GM18868 (cell line): ENCODE data around the gene APOBEC3A.
"Not testable (repeated sequence)": the region's sequence is repeated elsewhere in the genome, so short reads cannot be mapped to it uniquely, and the experiment has no call there.

Experiments used
- ATAC-seq: cut with Tn5 transposase; IDR thresholded peaks from one replicate; pipeline ENCODE4 v1.9.1; 2021; ENCODE audit warnings: mild to moderate bottlenecking, moderate library complexity; ENCODE audit not compliant: unreplicated experiment

Gene APOBEC3A

DNA sequence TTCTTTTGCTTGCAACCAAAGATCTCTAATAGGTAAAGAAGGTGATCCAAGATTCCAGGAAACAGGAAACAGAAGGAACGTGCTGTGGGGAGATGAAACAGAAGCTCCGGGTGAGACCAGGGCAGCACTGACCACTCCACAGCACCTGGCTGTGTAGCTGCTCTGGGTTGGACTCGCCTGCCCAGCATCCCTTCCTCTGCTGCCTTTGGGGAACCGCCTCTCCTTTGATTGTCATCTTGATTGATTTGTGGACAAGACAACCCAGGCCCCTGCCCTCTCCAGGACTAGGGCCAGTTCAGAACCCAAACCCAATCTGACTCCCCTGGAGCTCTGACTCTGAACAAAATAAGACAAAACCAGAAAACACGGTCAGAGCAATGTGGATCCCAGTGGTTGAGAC lies 14.7 kb upstream of the APOBEC3A start:
- no peak for ATAC-seq

DNA sequence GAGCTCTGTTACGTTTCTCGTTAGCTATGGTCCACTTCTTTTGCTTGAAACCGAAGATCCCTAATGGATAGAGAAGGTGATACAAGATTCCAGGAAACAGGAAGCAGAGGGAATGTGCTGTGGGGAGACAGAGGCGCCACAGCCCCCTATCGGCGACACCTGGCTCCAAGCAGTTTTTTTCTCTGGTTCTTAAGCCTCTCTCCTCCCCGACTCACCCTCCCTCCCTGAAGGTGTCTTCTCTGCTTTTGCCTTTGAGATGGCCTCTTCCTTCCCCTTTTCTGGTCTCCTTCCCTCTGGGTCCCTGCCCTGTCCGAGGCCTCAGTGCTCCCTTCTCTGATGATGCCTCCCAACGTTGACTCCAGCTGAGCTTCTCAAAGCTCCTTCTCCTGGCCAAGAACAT lies 14.2 kb upstream of the APOBEC3A start:
- no peak for ATAC-seq

DNA sequence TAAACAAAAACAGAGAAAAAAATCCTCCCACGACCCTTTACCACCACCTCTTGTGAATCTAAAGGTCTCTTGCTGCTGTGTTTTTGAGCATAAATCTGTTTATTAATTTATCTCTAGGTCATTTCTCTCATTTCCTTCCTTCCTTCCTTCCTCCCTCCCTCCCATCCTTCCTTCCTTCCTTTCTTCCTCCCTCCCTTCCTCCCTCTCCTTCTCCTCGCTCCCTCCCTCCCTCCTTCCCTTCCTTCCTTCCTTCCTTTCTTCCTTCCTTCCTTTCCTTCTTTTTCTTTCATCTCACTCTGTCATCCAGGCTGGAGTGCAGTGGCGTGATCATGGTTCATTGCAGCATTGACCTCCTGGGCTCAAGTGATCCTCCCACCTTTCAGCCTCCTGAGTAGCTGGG lies 13.5 kb upstream of the APOBEC3A start:
- no peak for ATAC-seq

DNA sequence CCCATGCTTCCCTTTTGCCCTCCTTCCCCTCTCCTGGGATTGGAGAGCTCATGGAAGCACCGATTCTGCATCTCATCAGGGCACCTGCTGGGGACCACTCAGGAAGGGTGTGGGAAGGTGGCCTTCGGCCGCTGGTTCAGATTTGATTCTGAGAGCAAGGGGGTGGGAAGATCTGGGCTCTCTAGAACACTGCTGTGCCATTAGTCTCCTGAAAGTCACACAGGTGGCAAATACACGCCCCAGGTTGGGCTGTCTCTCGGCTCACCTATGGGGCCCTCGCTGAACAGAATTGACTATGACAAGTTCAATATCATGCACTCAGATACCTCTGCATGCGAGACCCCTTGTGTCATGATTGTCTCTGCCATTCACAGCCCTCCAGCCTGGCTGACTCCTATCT lies 12.8 kb upstream of the APOBEC3A start:
- no peak for ATAC-seq

DNA sequence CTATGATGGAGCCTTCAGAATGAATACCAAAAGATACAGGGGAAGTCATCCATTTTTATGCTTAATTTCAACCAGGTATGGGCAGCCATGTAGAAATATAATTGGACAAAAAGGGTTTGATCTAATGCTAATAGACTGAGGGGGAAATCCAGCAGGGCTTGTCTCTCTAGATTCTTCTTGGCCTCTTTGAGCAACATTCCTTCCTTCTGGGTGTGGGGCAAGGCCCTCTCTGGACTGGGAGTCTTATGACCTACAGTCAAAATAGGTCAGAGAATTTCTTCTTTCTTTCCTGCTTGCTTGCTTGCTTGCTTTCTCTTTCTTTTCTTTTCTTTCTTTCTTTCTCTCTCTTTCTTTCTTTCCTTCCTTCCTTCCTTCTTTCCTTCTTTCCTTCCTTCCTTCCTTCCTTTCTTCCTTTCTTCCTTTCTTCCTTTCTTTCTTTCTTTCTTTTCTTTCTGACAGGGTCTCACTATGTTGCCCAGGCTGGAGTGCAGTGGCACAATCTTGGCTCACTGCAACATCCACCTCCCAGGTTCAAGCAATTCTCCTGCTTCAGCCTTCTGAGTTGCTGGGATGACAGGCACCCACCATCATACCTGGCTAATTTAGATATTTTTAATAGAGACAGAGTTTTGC lies 11.6 kb upstream of the APOBEC3A start:
- not testable (repeated sequence) for ATAC-seq

DNA sequence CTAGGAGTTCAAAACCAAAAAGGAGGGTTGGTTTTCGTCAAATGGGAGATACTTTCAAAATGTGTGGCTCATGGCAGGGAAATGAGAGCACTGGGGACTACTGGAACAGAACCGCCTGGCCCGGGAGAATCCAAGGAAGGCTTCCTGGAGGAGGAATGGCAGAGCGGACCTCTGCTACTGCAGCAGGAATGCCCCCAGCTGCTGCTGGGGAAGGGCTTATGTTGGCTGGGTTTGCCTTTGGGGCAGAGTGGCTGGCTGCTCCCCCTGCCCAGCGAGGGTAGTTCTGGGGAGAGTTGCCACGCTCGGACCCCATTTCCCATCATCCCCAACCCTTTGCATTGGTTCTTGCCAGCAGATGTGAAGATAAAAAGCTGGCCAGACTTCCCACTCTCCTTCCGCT lies 10.6 kb upstream of the APOBEC3A start:
- no peak for ATAC-seq

DNA sequence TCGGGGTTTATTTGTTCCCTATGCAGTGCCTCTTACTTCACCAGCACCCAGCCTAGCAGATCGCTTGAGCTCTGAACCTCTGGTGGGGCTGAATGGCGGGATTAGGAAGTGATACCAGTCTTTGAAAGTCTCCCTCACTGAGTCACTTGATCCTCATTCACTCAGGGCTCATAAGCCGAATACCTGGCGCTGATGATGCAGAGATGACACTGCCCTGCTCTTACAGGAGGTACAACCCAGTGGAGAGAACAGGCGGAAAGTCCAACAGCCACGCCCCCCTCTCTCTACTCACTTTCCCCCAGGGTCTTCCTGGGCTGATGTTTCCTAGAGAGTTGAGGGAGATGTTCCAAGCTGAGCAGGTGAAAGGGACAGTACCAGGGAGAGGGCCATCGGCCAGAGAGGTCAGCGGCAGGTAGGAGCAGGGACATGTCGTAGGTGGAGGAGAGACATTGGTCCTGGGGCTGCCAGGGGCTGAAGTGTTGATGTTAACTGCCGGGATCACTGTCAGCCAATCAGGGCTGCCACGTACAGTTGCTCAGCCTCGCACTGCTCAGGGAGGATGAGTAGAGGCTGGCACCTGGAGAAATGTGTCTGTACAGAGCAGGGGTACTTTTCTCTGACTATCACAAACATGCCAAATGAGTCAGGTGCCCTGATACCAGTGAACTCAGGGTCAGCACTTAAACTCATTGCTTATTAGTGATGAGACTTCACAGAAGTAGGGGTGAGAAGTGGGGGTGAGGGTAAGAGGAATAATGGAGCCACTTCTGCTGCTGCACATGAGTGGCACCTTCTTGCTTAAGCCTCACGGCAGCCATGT lies 9.9 kb upstream of the APOBEC3A start:
- no peak for ATAC-seq

DNA sequence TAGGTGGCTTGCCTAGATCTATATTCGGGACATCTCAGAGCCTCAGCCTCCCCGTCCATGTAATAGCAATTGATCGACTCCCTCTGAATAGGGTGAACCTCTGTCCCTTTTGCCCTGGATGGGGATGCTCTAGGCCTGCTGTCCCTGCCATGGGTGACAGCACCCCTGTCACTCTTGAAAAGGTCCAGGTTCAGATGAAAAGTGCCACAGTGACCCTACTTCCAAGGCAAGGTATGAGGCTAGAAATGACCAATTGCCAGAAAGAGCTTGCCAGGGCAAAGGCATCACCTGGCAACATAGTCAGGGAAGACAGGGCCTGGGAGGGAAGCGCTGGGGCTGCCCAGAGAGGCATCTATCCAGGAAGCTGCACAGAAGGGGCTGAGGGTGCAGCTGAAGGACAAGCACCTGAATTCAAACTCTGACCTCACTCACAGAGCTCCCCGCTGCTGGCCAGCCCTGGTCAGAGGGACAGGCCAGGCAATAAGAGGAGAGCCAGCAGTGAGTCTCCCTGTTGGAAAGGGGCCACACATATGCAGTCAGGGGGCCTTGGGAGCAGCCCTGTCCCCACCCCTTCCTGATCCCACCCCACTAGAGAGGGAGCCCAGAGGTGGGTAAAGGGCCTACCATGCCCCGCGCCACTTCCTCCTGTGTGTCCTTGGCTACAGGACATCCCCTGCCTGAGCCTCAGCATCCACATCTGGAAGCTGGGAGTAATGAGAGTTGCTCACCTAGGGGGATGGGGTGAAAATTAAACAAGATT lies 9.0 kb upstream of the APOBEC3A start:
- ATAC-seq = no peak

DNA sequence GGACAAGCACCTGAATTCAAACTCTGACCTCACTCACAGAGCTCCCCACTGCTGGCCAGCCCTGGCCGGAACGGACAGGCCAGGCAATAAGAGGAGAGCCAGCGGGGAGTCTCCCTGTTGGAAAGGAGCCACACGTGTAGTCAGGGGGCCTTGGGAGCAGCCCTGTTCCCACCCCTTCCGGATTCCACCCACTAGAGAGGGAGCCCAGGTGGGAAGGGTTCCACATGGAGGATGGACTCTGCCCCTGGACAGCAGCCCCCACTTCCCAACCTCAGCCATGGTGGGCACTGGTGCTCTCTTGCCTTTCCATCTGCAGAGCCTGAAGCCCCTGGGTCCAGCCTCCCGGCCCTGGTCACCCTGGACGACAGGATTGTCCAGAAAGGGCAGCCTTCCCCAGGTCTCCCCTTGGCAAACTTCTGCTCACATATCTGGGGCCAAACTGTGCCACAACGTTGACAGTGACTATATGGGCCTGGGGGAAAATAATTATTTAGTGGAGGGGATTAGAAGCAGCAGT lies 7.5 kb upstream of the APOBEC3A start:
- ATAC-seq = no peak

DNA sequence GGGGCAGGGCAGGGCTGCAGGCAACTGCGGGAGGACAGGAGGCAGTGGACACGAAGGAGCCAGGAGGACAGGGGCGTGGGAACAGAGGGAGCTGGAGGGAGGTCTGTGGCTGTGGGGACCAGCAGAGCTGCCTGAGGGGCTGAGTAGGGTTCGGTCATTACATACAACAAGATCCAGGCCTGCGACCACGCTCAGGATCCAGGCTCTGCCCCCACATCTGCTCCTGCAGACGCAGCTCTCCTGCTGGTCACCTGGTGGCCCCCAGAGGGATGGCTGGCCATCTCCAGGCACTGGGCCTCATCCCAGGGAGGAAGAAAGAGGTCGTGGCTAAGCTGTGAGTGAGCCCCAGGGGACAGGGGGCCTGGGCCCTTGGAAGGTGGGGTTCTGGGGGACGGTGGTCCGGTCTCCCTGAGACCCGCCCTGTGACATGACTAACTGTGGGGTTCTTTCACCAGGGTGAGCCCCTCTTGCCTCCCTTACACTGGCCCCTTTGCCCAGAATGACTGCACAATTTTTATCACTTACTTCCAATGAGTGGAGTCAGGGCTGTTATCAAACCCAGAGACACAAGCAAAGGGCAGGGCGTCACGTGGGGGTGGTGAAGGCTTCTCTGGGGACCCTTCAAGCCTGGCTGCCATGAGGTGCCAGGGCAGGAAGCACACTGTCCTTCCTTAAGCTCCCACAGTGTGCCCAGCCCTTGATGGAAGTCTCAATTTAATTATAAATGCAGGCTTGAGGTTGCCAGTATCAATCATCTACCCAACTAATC lies 6.7 kb upstream of the APOBEC3A start:
- no peak for ATAC-seq

DNA sequence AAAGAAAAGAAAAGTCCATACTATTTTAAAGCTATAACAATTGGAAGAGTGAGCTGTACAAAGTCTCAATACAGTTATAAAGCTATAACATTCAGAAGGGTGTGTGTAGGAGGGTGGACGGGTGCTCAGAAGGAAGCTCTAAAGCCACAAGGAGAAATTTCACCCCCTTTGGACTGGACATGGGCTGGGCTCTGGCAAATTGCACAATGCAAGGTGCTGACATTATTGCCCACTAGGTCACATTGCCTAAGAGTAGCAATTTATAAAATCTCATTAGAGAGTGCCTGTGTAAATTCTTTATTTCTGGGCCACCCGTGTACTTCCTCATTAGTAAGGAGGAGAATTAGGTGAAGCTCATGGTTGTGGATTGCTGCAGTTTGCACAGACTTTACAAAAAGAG lies 5.7 kb upstream of the APOBEC3A start:
- ATAC-seq = no peak

DNA sequence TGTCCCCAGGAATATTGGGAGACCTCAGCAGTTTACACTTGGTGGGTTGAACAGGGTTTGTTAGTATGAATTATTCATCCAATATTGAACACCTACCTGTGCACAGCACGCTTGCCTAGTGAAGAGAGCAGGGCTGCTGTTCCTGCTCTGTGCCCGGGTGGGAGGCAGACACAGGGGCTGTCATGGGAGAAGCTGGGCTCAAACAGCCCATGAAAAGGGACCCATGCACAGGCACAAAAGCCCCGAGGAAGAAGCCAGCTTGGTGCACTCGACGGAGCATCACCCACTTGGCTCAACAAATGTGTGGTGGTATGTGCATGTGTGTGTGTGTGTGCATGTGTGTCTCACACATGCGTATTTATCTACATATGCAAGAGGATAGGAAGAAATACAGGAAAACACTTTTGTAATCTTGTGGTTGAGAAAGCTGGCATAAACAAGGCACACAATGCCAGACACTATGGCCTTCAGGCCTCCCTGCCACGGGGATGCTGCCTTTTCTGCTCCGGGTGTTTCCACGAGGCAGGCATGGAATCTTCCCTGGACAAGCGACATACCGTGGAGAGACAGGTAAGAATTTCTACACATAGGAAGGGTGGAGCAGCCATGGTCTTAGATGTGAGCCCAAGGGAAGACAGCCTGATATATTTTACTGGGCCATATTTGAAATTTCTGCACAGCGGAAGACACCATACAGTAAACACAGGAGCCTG lies 5.0 kb upstream of the APOBEC3A start:
- no peak for ATAC-seq

DNA sequence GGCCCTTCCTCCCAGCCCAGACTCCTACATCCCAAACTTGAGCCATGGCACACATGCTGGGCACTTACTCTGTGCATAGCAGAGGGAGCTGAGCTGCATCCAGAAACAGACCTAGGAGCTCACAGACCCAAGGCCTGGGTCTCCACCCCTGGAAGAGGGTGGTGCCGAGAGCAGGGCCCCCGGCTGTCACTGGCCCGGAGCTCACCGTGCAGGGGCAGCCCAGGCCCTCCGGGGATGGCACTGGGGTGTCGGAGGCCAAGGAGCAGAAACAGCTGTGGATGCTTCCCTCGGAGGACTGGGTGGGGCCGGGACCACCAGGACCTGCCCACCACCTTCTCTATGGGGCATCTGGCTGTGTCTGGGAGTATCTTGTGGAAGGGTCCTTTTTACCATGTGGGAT lies 4.3 kb upstream of the APOBEC3A start:
- ATAC-seq = no peak

DNA sequence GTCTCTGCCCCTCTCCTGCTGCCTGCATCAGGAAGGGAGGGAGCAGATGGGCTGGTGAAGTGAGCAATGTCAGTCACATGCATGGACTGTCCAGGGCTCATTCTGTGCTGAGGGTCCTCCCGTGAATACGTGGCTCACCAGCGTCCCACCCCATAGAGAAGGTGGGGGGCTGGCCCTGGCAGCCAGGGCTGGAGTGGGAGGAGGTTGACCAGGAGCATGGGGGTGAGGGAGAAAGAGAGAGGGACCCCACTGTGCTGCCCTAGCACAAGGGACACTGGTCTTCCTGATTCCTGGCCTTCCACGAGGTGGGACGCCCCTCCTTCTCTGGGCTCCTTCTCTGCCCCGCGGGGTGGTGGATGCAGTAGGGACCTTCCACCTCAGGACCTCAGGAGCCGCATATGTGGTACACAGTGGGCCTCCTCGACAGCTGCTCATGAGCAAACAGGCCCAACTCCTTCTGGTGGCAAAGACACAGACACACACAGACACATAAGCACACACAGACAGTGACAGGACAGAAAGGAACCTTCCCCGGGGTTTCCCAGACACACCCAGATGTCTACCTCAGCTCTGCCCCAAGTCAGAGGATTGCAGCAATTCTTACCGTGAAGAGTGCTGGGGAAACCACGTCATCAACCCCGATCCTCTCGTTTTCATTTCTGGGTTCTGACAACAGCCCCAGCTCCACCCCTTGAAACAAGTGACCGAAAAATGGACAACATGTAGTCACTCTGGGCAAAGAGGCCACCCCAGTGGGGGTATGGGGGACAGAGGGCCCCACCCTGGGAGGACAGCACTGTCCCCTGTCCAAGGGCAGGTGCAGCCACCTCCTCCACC lies 3.6 kb upstream of the APOBEC3A start:
- no peak for ATAC-seq

DNA sequence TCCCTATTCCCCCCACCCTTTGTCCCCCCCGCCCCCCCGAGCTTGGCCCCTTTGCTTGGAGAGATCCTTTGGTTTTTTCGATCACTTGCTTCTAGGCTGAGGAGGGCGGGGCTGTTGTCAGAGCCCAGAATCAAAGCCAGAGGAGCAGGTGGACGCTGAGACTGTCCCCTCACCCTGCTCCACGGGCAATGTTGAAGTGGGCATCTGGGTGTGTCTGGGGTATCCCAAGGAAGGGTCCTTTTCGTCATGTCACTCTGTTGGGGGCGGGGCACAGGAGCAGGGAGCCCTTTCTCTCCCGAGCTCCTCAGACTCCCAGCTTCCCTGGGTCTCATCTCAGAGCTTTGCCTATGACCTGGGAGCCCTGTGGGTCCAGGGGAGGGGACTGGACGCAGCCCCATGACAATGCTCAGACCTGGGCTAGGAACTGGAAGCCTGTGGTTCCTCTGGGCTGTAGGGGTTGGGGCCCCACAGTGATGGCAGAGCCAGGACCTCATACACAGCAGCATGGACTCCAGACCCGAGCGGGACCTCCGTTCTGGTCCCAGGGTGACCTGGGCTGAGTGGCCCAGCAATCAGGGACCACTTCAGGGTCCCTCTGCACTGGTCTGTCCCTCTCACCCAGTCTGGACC lies 2.9 kb upstream of the APOBEC3A start:
- no peak for ATAC-seq

DNA sequence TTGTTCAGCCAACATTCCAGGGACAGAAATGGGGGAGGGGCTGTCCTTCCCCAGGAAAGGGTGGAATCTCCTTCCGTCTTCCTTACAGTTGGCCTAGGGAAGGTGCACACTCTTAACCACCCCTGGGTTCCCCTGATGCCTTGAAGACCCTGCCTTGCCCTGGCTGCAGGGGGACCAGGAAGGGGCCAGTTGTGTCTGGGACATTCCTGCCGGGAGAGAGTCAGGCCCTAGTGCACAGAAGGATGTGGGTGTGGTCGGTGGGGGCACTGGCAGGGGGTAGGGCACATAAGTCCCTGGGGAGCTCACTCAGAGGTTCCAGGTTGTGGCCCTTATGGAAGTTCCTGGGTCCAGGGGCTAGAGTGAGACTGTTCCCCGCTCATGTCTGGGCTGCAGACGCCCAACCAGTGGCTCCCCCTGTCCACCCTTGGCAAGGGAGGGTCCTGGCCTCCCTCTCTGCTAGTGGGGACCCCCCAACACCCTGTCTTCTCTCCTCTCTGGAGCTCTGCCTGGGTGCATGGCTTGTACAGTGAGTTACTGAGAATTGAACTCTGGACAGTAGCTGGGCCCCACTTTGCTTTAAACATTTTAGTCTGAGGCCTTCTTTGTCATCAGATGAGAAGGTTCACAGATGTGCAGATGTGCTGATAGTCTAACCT lies 2.0 kb upstream of the APOBEC3A start:
- ATAC-seq = no peak

DNA sequence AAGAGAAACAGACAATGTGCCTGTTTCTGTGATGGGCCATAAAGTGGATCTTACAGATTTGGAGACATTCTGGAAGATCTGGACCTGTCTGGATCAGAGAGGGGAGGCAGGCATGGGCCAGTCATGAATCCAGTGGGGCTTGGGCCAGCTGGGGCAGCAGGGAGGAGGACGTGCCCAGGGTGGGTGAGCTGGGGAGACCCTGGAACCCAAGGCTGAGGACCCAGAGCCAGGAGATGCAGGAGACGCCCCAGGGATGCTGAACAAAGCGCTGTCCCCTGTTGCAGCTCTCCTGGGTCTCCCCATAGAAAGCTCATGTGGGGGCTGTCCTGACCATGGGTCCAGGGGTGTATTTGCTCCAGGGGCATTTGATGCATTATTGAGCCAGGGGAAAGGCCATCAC lies 1.5 kb upstream of the APOBEC3A start:
- no peak for ATAC-seq

DNA sequence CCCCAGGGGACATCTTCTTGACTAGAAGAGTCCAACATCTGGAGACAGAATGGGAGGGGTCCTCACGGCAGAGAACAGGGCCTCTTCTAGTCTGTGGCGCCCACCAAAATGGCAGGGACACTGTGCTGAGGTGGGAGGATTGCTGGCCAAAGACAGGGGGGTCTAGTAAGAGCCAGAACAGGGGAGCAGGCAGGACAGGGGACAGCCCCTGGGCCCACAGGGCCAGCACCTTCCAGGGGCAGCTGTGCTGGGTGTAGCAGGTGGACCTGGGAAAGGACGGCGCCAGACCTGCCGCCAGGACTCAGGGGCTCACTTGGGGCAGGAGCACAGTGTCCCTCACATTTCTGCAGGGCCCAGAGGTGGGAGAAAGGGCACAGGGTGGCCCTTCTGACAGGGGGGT lies 858 bp upstream of the APOBEC3A start:
- no peak for ATAC-seq
